Parathyroid adenoma (tissue), 2 donors: ENCODE results near the gene KIF26B.
A peak's percentile ranks its signal among the peaks of the same experiment; 100 is the strongest.

ENCODE experiments used
- H2AFZ ChIP-seq: fragments of 300-600 bp; sonication (generic); one replicate; pipeline ENCODE4 v1.7.0; 2017; ENCODE audit warnings: antibody characterized with exemption, mild to moderate bottlenecking
- H3K27ac ChIP-seq: fragments of 300-600 bp; sonication (generic); one replicate; pipeline ENCODE4 v1.7.0; 2017
- H3K27me3 ChIP-seq: fragments of 300-600 bp; sonication (generic); one replicate; pipeline ENCODE4 v1.7.0; 2017; ENCODE audit warnings: low read length; ENCODE audit not compliant: control insufficient read depth, insufficient read depth
- H3K36me3 ChIP-seq: fragments of 300-600 bp; sonication (generic); one replicate; pipeline ENCODE4 v1.7.0; 2017; ENCODE audit warnings: low read length; ENCODE audit not compliant: control insufficient read depth, insufficient read depth
- H3K4me1 ChIP-seq: fragments of 300-600 bp; sonication (generic); one replicate; pipeline ENCODE4 v1.7.0; 2017; ENCODE audit warnings: control low read depth
- H3K4me2 ChIP-seq: fragments of 300-600 bp; sonication (generic); one replicate; pipeline ENCODE4 v1.7.0; 2017; ENCODE audit warnings: low read length
- H3K4me3 ChIP-seq: fragments of 300-600 bp; sonication (generic); one replicate; pipeline ENCODE4 v1.7.0; 2017; ENCODE audit warnings: low read depth, low read length
- H3K79me2 ChIP-seq: fragments of 300-600 bp; sonication (generic); one replicate; pipeline ENCODE4 v1.7.0; 2017; ENCODE audit warnings: control low read depth
- H3K9ac ChIP-seq: fragments of 300-600 bp; sonication (generic); one replicate; pipeline ENCODE4 v1.7.0; 2017; ENCODE audit warnings: mild to moderate bottlenecking
- H3K9me3 ChIP-seq: fragments of 300-600 bp; sonication (generic); one replicate; pipeline ENCODE4 v1.7.0; 2017; ENCODE audit warnings: low read length; ENCODE audit not compliant: control insufficient read depth
- CTCF ChIP-seq: fragments of 300-600 bp; sonication (generic); IDR thresholded peaks from one replicate; pipeline ENCODE4 v1.7.0; 2017; ENCODE audit warnings: antibody characterized with exemption, mild to moderate bottlenecking
- donor health status: primary hyperparathyroidism.

KIF26B gene

DNA sequence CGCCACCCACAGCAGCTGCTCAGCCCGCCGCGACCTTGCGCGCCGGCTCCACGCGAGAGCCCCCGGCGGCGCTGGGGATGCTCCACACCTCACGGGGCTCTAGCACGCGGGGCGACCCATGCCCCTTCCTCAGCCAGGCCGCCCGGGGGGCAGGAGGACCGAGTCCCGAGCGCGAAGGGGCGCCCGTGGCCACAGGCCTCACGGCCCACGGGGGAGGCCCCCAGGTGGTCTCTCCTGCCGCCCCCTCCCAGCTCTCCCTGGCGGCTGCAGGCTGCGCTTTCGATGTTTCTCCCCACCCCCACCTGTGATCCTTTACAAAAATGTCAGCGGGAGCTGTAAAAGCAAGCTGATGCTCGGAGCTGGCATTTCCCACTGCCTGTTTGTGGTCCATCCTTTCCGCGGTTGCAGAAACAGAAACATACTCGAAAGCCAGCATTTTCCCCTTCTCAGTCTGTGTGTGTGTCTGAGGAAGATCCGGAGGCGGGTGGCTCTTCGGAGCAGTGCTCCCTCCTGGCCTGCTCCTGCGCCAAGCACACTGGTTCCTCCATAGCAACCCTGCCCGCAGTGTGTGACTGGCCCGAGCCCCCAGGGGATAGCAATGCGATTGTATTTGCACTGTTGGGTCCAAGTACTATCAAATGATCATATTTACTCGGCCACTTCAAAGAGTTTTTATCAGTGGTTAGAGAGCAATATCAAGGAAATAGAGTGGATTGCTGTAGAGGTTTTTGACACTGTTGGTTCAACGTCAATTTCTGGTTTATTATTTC lies 2.1 kb downstream of the KIF26B start:
- Histone ChIP-seq H3K4me3 (peak overlapping the region; percentile 44), H3K9ac (no peak overlapping the region), H3K27me3 (no peaks in the 10 kb centered on the region), H3K79me2 (no peaks in the 10 kb centered on the region), H3K9me3 (no peaks in the 10 kb centered on the region), H3K36me3 (no peaks in the 10 kb centered on the region), H2AFZ (peak overlapping the region; percentile 78), H3K4me1 (no peaks in the 10 kb centered on the region), H3K4me2 (peak overlapping the region; percentile 100), H3K27ac (no peak overlapping the region)
- no peak for TF ChIP-seq CTCF

- Histone ChIP-seq H3K79me2 (no peaks in the 10 kb centered on the region), H3K4me1 (no peaks in the 10 kb centered on the region), H3K36me3 (no peaks in the 10 kb centered on the region), H3K4me2 (no peak overlapping the region), H3K9ac (no peak overlapping the region), H3K4me3 (no peak overlapping the region), H3K9me3 (no peaks in the 10 kb centered on the region), H3K27ac (no peak overlapping the region), H2AFZ (no peak overlapping the region), H3K27me3 (no peaks in the 10 kb centered on the region)
- TF ChIP-seq CTCF, result no peak
Measured at GRCh38 chr1:245158913-245159312, 4.1 kb downstream of the KIF26B start.

GRCh38 chr1:245160288-245160687 lies 5.5 kb downstream of the KIF26B start:
- TF ChIP-seq CTCF, result no peak
- Histone ChIP-seq H3K4me1 (no peaks in the 10 kb centered on the region), H3K4me3 (no peak overlapping the region), H3K79me2 (no peaks in the 10 kb centered on the region), H3K27ac (no peak overlapping the region), H3K9me3 (no peaks in the 10 kb centered on the region), H3K4me2 (no peak overlapping the region), H3K27me3 (no peaks in the 10 kb centered on the region), H3K9ac (no peak overlapping the region), H3K36me3 (no peaks in the 10 kb centered on the region), H2AFZ (no peak overlapping the region)

DNA sequence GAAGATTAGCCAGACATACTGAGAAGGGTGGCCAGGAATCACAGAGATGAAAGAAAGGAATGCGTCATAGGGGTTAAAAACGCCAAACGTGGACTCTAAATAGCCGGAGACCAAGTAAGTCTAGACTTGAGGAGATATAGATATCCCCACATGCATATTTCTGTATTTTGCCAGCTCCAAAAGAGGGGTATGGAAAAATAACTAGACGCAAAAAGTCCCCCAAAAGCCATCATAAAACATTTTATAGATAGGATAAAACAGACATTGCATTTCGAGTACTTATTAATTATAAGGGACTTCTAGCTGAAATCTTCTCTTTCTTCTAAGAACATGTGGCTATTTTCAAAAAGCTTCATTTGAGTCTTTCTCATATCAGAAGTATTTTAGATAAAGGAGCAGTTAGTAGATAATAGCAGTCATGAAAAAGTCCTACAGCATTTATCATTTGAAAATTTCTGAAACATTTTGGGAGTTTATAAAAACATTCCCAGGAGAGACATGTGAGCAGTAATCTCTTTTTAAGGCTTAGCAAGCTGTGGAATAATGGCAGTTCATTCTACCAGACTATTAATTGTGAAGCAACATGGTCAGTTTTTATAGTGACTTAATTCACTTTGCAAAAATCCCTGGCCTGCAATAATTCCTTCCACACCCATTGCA lies 6.1 kb downstream of the KIF26B start:
- Histone ChIP-seq H3K27ac (no peak overlapping the region), H2AFZ (no peak overlapping the region), H3K36me3 (no peaks in the 10 kb centered on the region), H3K9me3 (no peaks in the 10 kb centered on the region), H3K79me2 (no peaks in the 10 kb centered on the region), H3K4me2 (no peak overlapping the region), H3K27me3 (no peaks in the 10 kb centered on the region), H3K4me3 (no peak overlapping the region), H3K9ac (no peak overlapping the region), H3K4me1 (no peaks in the 10 kb centered on the region)
- no peak for TF ChIP-seq CTCF
